ENCODE results near the gene FNDC4. TPM values are rescaled to one million over a fixed set of nuclear protein-coding genes. Genes with fewer than 3 reads are reported as not detected.

Gene FNDC4
- total RNA-seq, 1 donor from 2014 or later, result not detected

- TF ChIP-seq, protein P1, sequence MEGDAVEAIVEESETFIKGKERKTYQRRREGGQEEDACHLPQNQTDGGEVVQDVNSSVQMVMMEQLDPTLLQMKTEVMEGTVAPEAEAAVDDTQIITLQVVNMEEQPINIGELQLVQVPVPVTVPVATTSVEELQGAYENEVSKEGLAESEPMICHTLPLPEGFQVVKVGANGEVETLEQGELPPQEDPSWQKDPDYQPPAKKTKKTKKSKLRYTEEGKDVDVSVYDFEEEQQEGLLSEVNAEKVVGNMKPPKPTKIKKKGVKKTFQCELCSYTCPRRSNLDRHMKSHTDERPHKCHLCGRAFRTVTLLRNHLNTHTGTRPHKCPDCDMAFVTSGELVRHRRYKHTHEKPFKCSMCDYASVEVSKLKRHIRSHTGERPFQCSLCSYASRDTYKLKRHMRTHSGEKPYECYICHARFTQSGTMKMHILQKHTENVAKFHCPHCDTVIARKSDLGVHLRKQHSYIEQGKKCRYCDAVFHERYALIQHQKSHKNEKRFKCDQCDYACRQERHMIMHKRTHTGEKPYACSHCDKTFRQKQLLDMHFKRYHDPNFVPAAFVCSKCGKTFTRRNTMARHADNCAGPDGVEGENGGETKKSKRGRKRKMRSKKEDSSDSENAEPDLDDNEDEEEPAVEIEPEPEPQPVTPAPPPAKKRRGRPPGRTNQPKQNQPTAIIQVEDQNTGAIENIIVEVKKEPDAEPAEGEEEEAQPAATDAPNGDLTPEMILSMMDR (IDR thresholded peaks at IDR 0.05), result no peak
- ATAC-seq (ENCODE audit: low read depth), result no peak
- ChIA-PET POLR2A (interaction anchor here (0.7 kb wide), 1 partner anchor 137 kb away, joined by 3 read pairs; the partner anchor contains the start of gene GTF3C2), CTCF (no interaction called here)
- H3K9me3 Mint-ChIP-seq, result no peaks in the 10 kb centered on the region
- intact Hi-C loops (cut with micrococcal nuclease), result no loop called here
- H3K36me3 Mint-ChIP-seq (ENCODE audit: low read depth), result no peaks in the 10 kb centered on the region
- H3K27me3 Mint-ChIP-seq, result peaks cover 52% of the 10 kb centered on the region
- peak overlapping the region; percentile 41 for H3K4me3 Mint-ChIP-seq
- H3K27ac Mint-ChIP-seq, result no peak overlapping the region
- DNase-seq, result no peak
- H3K4me1 Mint-ChIP-seq, result peaks cover 27% of the 10 kb centered on the region
Measured at GRCh38 chr2:27493948-27494283, 1.1 kb downstream of the FNDC4 start.

DNA sequence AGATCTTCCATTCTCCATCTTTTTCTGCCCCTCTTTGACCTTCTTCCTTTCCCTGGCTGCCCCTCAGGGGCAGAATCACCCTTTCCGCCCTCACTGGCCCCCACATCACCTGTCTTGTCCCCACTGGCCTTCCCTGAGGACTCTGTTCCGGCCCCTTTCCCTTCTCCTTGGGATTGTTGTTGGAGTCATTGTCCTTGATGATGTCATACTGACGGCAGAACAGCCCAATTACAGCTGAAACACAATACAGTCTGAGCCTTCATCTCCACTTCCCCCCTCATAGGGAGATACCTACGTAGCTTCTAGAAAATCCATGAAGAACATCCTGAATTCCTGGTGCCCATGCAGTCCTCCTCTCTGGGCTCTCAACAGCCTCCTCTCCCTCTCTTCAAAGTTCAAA lies 2.4 kb downstream of the FNDC4 start:
- CTCF ChIA-PET, result no interaction called here
- intact Hi-C loops (cut with micrococcal nuclease), result no loop called here
- H3K36me3 Mint-ChIP-seq (ENCODE audit: low read depth), result no peaks in the 10 kb centered on the region
- H3K9me3 Mint-ChIP-seq, result no peaks in the 10 kb centered on the region
- POLR2A ChIA-PET, result no interaction called here
- H3K4me1 Mint-ChIP-seq, result peaks cover 31% of the 10 kb centered on the region
- TF ChIP-seq, protein P1 (IDR thresholded peaks at IDR 0.05), result no peak
- H3K27me3 Mint-ChIP-seq, result peaks cover 43% of the 10 kb centered on the region
- no peak overlapping the region for H3K4me3 Mint-ChIP-seq
- H3K27ac Mint-ChIP-seq, result no peak overlapping the region
- no peak for ATAC-seq (ENCODE audit: low read depth)
- DNase-seq, result no peak

DNA sequence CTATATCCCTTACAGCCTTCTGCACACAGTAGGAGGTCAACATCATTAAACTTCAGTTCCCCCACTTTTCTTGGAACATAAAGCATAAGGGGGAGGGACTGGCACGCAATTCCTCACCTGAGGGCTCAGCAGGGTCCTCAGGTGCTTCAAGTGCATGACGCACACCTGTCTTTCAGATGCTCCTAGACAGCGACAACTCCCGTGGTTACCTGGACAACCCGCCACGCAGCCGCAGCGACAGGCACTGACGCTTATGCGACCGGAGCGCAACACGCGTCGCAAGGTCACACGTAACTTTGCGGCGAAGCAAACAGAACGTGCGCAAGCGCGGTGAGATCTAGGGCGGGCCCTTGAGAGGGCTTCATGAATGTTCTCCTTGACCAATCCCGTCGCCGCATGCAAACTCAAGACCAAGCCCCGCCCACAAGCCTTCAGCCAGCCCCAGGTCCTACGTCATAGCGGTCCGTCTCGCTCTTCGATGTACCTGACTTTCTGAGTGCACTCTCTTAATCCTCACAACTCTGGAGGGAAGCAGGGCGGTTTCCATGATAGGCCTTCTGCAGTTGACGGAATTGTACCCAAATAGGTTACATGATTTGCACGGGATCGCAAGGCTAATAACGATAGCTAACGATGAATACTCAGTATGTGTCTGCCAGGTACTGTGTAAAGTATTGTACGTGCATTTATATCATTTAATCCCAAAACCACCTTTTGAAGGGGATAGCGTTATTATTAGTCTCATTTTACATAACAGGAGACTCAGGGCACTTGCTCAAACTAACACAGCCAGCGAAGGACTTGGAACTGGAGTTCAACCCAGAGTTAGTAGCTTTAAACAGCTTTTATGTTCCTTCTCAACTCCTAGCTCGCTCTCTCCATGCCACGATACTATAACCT lies 5.3 kb downstream of the FNDC4 start, which contains the start of gene IFT172:
Gene IFT172, minus strand, starts transcription at position 246 of the 900 bp plus-strand sequence. Its CDS starts 90 bp downstream, at position 156.
- Mint-ChIP-seq H3K36me3 (ENCODE audit: low read depth) (peaks cover 3% of the 10 kb centered on the region), H3K4me1 (peaks cover 26% of the 10 kb centered on the region), H3K9me3 (no peaks in the 10 kb centered on the region), H3K4me3 (peak within 1 kb of the TSS; percentile 86), H3K27ac (peak within 1 kb of the TSS; percentile 79), H3K27me3 (peaks cover 19% of the 10 kb centered on the region)
- DNase-seq (peak; percentile 92), ATAC-seq (ENCODE audit: low read depth) (peak; percentile 96)
- intact Hi-C loops (cut with micrococcal nuclease), result loop anchor here (1.0 to 5.0 kb wide), 12 partner anchors 47 to 1261 kb away; partner anchors contain the start of genes AGBL5, ATRAID, BABAM2 and EIF2B4
- POLR2A ChIA-PET, result no interaction called here
- TF ChIP-seq, protein P1 (IDR thresholded peaks at IDR 0.05), result no peak
- CTCF ChIA-PET, result interaction anchor here (1.2 kb wide), 1 partner anchor 194 kb away, joined by 3 read pairs; no protein-coding TSS in a partner anchor

- Mint-ChIP-seq H3K36me3 (ENCODE audit: low read depth) (peaks cover 4% of the 10 kb centered on the region), H3K4me3 (peak overlapping the region; percentile 86), H3K9me3 (no peaks in the 10 kb centered on the region), H3K27me3 (peaks cover 15% of the 10 kb centered on the region), H3K4me1 (peaks cover 21% of the 10 kb centered on the region), H3K27ac (peak overlapping the region; percentile 79)
- TF ChIP-seq, protein P1 (IDR thresholded peaks at IDR 0.05), result no peak
- CTCF ChIA-PET, result interaction anchor here (0.7 kb wide), 1 partner anchor 408 kb away, joined by 3 read pairs; no protein-coding TSS in a partner anchor
- ATAC-seq (ENCODE audit: low read depth) (no peak), DNase-seq (no peak)
- POLR2A ChIA-PET, result no interaction called here
- intact Hi-C loops (cut with micrococcal nuclease), result loop anchor here (1.0 to 5.0 kb wide), 12 partner anchors 47 to 1262 kb away; partner anchors contain the start of genes AGBL5, ATRAID, BABAM2 and EIF2B4
Measured at GRCh38 chr2:27489118-27489497, 5.9 kb downstream of the FNDC4 start.

- intact Hi-C loops (cut with micrococcal nuclease), result loop anchor here (5.0 kb wide), 3 partner anchors 43 to 453 kb away; partner anchors contain the start of genes ATRAID, KRTCAP3, SLC5A6 and TMEM214
- POLR2A ChIA-PET, result no interaction called here
- ATAC-seq (ENCODE audit: low read depth) (no peak), DNase-seq (no peak)
- H3K27ac Mint-ChIP-seq, result no peak overlapping the region
- no peaks in the 10 kb centered on the region for H3K27me3 Mint-ChIP-seq
- H3K4me1 Mint-ChIP-seq, result peaks cover 24% of the 10 kb centered on the region
- H3K36me3 Mint-ChIP-seq (ENCODE audit: low read depth), result peaks cover 16% of the 10 kb centered on the region
- H3K4me3 Mint-ChIP-seq, result no peak overlapping the region
- TF ChIP-seq, protein P1 (IDR thresholded peaks at IDR 0.05), result no peak
- CTCF ChIA-PET, result no interaction called here
- H3K9me3 Mint-ChIP-seq, result no peaks in the 10 kb centered on the region
Measured at GRCh38 chr2:27485496-27485895, 9.5 kb downstream of the FNDC4 start.
